Activated T-helper 17 cell treated with anti-CD3 and anti-CD28 coated beads, Interleukin-2, amount 50 U/mL, for 72 hours (primary cell): ENCODE data around the gene MSANTD2. TPM values are rescaled to one million over a fixed set of nuclear protein-coding genes. Genes with fewer than 3 reads are reported as not detected.
A peak's percentile ranks its signal among the peaks of the same experiment; 100 is the strongest.
"Not testable (repeated sequence)": the region's sequence is repeated elsewhere in the genome, so short reads cannot be mapped to it uniquely, and the experiment has no call there.

Experiments
- ATAC-seq: fragments of 150-1000 bp; cut with Tn5 transposase; replicated peaks from 2 replicates; pipeline ENCODE4 v1.10.0; 2021; ENCODE audit warnings: mild to moderate bottlenecking, moderate library complexity
- H3K27ac Mint-ChIP-seq: one replicate; pipeline ENCODE4 v1.8.0; 2022; ENCODE audit warnings: mixed read lengths
- H3K27me3 Mint-ChIP-seq: one replicate; pipeline ENCODE4 v1.8.0; 2022; ENCODE audit warnings: mixed read lengths
- H3K36me3 Mint-ChIP-seq: one replicate; pipeline ENCODE4 v1.8.0; 2022; ENCODE audit warnings: low read depth, mild to moderate bottlenecking, mixed read lengths
- H3K4me1 Mint-ChIP-seq: one replicate; pipeline ENCODE4 v1.8.0; 2022; ENCODE audit warnings: mixed read lengths
- H3K4me3 Mint-ChIP-seq: one replicate; pipeline ENCODE4 v1.8.0; 2022; ENCODE audit warnings: mild to moderate bottlenecking, mixed read lengths
- H3K9me3 Mint-ChIP-seq: one replicate; pipeline ENCODE4 v1.8.0; 2022; ENCODE audit warnings: mixed read lengths
- total RNA-seq, 2 donors: library from RNA; stranded (reverse); gene quantifications; one replicate each; pipeline ENCODE4 v1.2.3, GENCODE V29; 2022

MSANTD2 gene
- total RNA-seq, 2 donors from 2014 or later = 6.9 to 10.6 TPM

GRCh38 chr11:124770959-124771358 is 29.2 kb downstream of the MSANTD2 start:
- H3K27ac Mint-ChIP-seq, ATAC-seq, H3K4me3 Mint-ChIP-seq, H3K9me3 Mint-ChIP-seq, H3K27me3 Mint-ChIP-seq, H3K4me1 Mint-ChIP-seq: not testable (repeated sequence)
- H3K36me3 Mint-ChIP-seq = peaks cover 68% of the 10 kb centered on the region

GRCh38 chr11:124769806-124770774 is 30.1 kb downstream of the MSANTD2 start:
- H3K4me3 Mint-ChIP-seq = no peak overlapping the region
- H3K9me3 Mint-ChIP-seq = no peaks in the 10 kb centered on the region
- no peak overlapping the region for H3K27ac Mint-ChIP-seq
- H3K27me3 Mint-ChIP-seq = no peaks in the 10 kb centered on the region
- ATAC-seq = no peak
- peaks cover 76% of the 10 kb centered on the region for H3K36me3 Mint-ChIP-seq
- peaks cover 4% of the 10 kb centered on the region for H3K4me1 Mint-ChIP-seq

- H3K4me3 Mint-ChIP-seq = no peak overlapping the region
- ATAC-seq = no peak
- peaks cover 4% of the 10 kb centered on the region for H3K4me1 Mint-ChIP-seq
- no peak overlapping the region for H3K27ac Mint-ChIP-seq
- H3K27me3 Mint-ChIP-seq = no peaks in the 10 kb centered on the region
- no peaks in the 10 kb centered on the region for H3K9me3 Mint-ChIP-seq
- H3K36me3 Mint-ChIP-seq = peaks cover 78% of the 10 kb centered on the region
Measured at GRCh38 chr11:124768914-124769313, 31.3 kb downstream of the MSANTD2 start.

- no peak overlapping the region for H3K27ac Mint-ChIP-seq
- H3K9me3 Mint-ChIP-seq = no peaks in the 10 kb centered on the region
- no peaks in the 10 kb centered on the region for H3K4me1 Mint-ChIP-seq
- peaks cover 52% of the 10 kb centered on the region for H3K36me3 Mint-ChIP-seq
- H3K27me3 Mint-ChIP-seq = peaks cover 7% of the 10 kb centered on the region
- no peak overlapping the region for H3K4me3 Mint-ChIP-seq
- ATAC-seq = no peak
Measured at GRCh38 chr11:124766156-124766555, 34.0 kb downstream of the MSANTD2 start.

GRCh38 chr11:124763156-124763947 is 36.9 kb downstream of the MSANTD2 start:
- Mint-ChIP-seq H3K4me3 (peak overlapping the region; percentile 83), H3K27ac (peak overlapping the region; percentile 30), H3K4me1 (peaks cover 3% of the 10 kb centered on the region), H3K36me3 (peaks cover 28% of the 10 kb centered on the region), H3K27me3 (peaks cover 19% of the 10 kb centered on the region), H3K9me3 (no peaks in the 10 kb centered on the region)
- peak; percentile 52 for ATAC-seq

- peak overlapping the region; percentile 83 for H3K4me3 Mint-ChIP-seq
- H3K4me1 Mint-ChIP-seq = peaks cover 5% of the 10 kb centered on the region
- H3K36me3 Mint-ChIP-seq = peaks cover 24% of the 10 kb centered on the region
- no peaks in the 10 kb centered on the region for H3K9me3 Mint-ChIP-seq
- peaks cover 21% of the 10 kb centered on the region for H3K27me3 Mint-ChIP-seq
- peak overlapping the region; percentile 30 for H3K27ac Mint-ChIP-seq
- ATAC-seq = peak; percentile 49
Measured at GRCh38 chr11:124762624-124763155, 37.5 kb downstream of the MSANTD2 start.

- H3K36me3 Mint-ChIP-seq = peaks cover 21% of the 10 kb centered on the region
- peak within 1 kb of the TSS; percentile 30 for H3K27ac Mint-ChIP-seq
- peaks cover 5% of the 10 kb centered on the region for H3K4me1 Mint-ChIP-seq
- H3K9me3 Mint-ChIP-seq = no peaks in the 10 kb centered on the region
- H3K27me3 Mint-ChIP-seq = peaks cover 25% of the 10 kb centered on the region
- peak within 1 kb of the TSS; percentile 83 for H3K4me3 Mint-ChIP-seq
- ATAC-seq = peak; percentile 77
Measured at GRCh38 chr11:124762105-124762623, 38.0 kb downstream of the MSANTD2 start, which contains the start of gene ESAM. Gene ESAM, minus strand, starts transcription at chr11:124762290. Its CDS starts 136 bp downstream, at chr11:124762154.

GRCh38 chr11:124761301-124762104 is 38.7 kb downstream of the MSANTD2 start:
- no peak for ATAC-seq
- H3K27me3 Mint-ChIP-seq = peaks cover 32% of the 10 kb centered on the region

GRCh38 chr11:124760806-124761205 is 39.4 kb downstream of the MSANTD2 start:
- ATAC-seq = no peak
- Mint-ChIP-seq H3K4me3 (peak overlapping the region; percentile 62), H3K9me3 (no peaks in the 10 kb centered on the region), H3K36me3 (peaks cover 9% of the 10 kb centered on the region), H3K27ac (no peak overlapping the region), H3K4me1 (peaks cover 5% of the 10 kb centered on the region), H3K27me3 (peaks cover 37% of the 10 kb centered on the region)

More at GRCh38 chr11:124761301-124762104, 38.7 kb downstream of the MSANTD2 start:
- peaks cover 5% of the 10 kb centered on the region for H3K4me1 Mint-ChIP-seq
- peaks cover 16% of the 10 kb centered on the region for H3K36me3 Mint-ChIP-seq
- no peaks in the 10 kb centered on the region for H3K9me3 Mint-ChIP-seq
- H3K4me3 Mint-ChIP-seq = peak overlapping the region; percentile 62
- H3K27ac Mint-ChIP-seq = no peak overlapping the region

GRCh38 chr11:124760205-124760652 is 40.0 kb downstream of the MSANTD2 start:
- Mint-ChIP-seq H3K27ac (no peak overlapping the region), H3K9me3 (no peaks in the 10 kb centered on the region), H3K4me3 (peak overlapping the region; percentile 62), H3K4me1 (peaks cover 5% of the 10 kb centered on the region), H3K36me3 (peaks cover 3% of the 10 kb centered on the region), H3K27me3 (peaks cover 37% of the 10 kb centered on the region)
- ATAC-seq = no peak

- Mint-ChIP-seq H3K4me3 (peak overlapping the region; percentile 66), H3K27ac (no peak overlapping the region), H3K27me3 (peaks cover 37% of the 10 kb centered on the region), H3K36me3 (no peaks in the 10 kb centered on the region), H3K9me3 (no peaks in the 10 kb centered on the region), H3K4me1 (peaks cover 5% of the 10 kb centered on the region)
- no peak for ATAC-seq
Measured at GRCh38 chr11:124759266-124760204, 40.7 kb downstream of the MSANTD2 start.

GRCh38 chr11:124758355-124759265 is 41.6 kb downstream of the MSANTD2 start:
- Mint-ChIP-seq H3K27me3 (peaks cover 37% of the 10 kb centered on the region), H3K4me3 (peak overlapping the region; percentile 66), H3K4me1 (peaks cover 5% of the 10 kb centered on the region), H3K36me3 (no peaks in the 10 kb centered on the region), H3K27ac (no peak overlapping the region), H3K9me3 (no peaks in the 10 kb centered on the region)
- peak; percentile 65 for ATAC-seq
